ENCODE measurements around the gene PAK5. TPM values are rescaled to one million over a fixed set of nuclear protein-coding genes. Genes with fewer than 3 reads are reported as not detected.
"Not testable (repeated sequence)": the region's sequence is repeated elsewhere in the genome, so short reads cannot be mapped to it uniquely, and the experiment has no call there.

PAK5 gene
- total and polyA plus RNA-seq, 5 experiments from 2014 or later: not detected

DNA sequence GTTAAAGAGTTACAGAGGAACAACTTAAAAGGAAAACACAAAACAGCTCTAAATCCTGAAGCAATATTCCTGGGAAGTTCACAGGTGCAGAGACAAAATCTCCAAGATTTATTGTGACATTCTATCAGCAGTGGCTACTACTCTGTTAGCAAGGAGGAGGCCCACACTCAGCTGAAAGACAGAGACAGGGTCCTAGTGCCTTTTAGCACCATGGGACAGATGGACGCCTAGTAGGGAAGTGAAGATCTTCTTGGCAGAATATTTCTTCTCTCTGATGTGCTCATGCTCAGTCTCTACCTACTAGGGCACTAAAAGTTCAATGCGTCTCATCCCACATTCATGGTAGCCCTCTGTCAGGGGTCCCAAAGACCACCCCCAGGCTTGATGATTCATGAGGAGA is 191.1 kb downstream of the PAK5 start:
- no peaks in the 10 kb centered on the region for H3K36me3 Mint-ChIP-seq
- H3K4me3 Mint-ChIP-seq: no peak overlapping the region
- H3K27me3 Mint-ChIP-seq: peaks cover 0 to 1% (median 0%) of the 10 kb centered on the region in 5 donors
- peaks cover 0 to 5% (median 0%) of the 10 kb centered on the region in 9 donors for H3K9me3 Mint-ChIP-seq
- no peak overlapping the region for H3K27ac Mint-ChIP-seq
- H3K4me1 Mint-ChIP-seq: no peaks in the 10 kb centered on the region
- ATAC-seq (no peak), DNase-seq (no peak)
- POLR2A ChIA-PET: no interaction called here

- H3K36me3 Mint-ChIP-seq: no peaks in the 10 kb centered on the region
- H3K27ac Mint-ChIP-seq: no peak overlapping the region
- no peak overlapping the region for H3K4me3 Mint-ChIP-seq
- H3K9me3 Mint-ChIP-seq: peaks cover 0 to 3% (median 0%) of the 10 kb centered on the region in 9 donors
- no peaks in the 10 kb centered on the region for H3K4me1 Mint-ChIP-seq
- ATAC-seq (no peak), DNase-seq (no peak)
- POLR2A ChIA-PET: no interaction called here
- H3K27me3 Mint-ChIP-seq: peaks cover 0 to 1% (median 0%) of the 10 kb centered on the region in 5 donors
These were observed 192.5 kb downstream of the PAK5 start for GRCh38 chr20:9646375-9646774.

DNA sequence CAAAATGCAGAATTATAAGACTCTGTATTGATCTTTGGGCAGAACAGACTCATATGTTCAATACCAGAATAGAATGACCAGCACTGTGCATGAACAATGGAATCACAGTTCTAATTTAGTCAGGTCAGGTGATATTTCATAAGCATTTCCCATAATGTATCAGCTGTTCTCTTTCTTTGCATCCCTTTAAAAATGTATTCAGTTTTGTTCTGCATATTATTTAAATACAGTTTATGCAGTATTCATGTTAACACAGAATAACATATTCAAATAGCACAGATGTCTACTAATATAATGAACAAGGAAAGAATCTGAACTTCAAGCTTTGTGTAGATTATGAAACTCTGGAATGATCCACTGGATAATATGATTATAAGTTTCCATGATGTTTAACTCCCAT is 196.0 kb downstream of the PAK5 start:
- Mint-ChIP-seq H3K27me3 (peaks cover 0 to 1% (median 0%) of the 10 kb centered on the region in 5 donors), H3K27ac (no peak overlapping the region), H3K4me3 (no peak overlapping the region), H3K9me3 (peaks cover 0 to 5% (median 0%) of the 10 kb centered on the region in 9 donors), H3K36me3 (no peaks in the 10 kb centered on the region), H3K4me1 (no peaks in the 10 kb centered on the region)
- ATAC-seq (no peak), DNase-seq (no peak)
- POLR2A ChIA-PET: no interaction called here

DNA sequence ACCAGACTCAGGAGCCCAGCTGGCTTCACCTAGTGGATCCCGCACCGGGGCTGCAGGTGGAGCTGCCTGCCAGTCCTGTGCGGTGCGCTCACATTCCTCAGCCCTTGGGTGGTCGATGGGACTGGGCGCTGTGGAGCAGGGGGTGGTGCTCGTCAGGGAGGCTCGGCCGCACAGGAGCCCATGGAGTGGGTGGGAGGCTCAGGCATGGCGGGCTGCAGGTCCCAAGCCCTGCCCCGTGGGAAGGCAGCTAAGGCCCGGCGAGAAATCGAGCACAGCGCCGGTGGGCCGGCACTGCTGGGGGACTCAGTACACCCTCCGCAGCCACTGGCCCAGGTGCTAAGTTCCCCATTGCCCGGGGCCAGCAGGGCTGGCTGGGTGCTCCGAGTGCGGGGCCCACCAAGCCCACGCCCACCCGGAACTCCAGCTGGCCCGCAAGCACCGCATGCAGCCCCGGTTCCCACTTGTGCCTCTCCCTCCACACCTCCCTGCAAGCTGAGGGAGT is 197.3 kb downstream of the PAK5 start:
- not testable (repeated sequence) for H3K9me3 Mint-ChIP-seq

GRCh38 chr20:9637889-9638288 is 201.0 kb downstream of the PAK5 start:
- POLR2A ChIA-PET: no interaction called here
- DNase-seq (no peak), ATAC-seq (no peak)
- H3K9me3 Mint-ChIP-seq: peaks cover 0 to 3% (median 0%) of the 10 kb centered on the region in 9 donors
- peaks cover 0 to 3% (median 0%) of the 10 kb centered on the region in 5 donors for H3K27me3 Mint-ChIP-seq
- no peak overlapping the region for H3K4me3 Mint-ChIP-seq
- no peak overlapping the region for H3K27ac Mint-ChIP-seq
- H3K36me3 Mint-ChIP-seq: no peaks in the 10 kb centered on the region
- no peaks in the 10 kb centered on the region for H3K4me1 Mint-ChIP-seq

More for the DNA sequence above, 197.3 kb downstream of the PAK5 start:
- H3K4me3 Mint-ChIP-seq, POLR2A ChIA-PET, H3K4me1 Mint-ChIP-seq, DNase-seq, ATAC-seq, H3K27me3 Mint-ChIP-seq, H3K36me3 Mint-ChIP-seq, H3K27ac Mint-ChIP-seq: not testable (repeated sequence)

DNA sequence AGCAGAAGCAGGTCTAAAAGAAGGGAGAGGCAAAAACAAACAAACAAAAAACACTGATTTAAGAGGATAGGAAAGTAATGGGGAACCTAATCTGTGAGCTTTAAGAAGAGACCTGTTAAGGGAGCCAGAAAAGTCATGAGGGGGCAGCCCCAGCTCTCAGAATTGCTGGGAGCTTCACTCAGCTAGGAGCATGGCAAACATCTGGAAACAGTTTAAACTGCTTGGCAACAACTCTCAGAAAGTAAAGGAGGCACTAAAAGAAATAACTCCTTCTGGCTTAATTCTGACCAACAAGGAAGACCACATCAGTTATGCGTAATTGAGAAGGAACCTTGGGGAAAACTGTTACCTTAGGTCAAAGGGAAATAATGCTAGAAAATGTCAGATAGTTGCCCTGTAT is 203.1 kb downstream of the PAK5 start:
- peaks cover 0 to 3% (median 0%) of the 10 kb centered on the region in 9 donors for H3K9me3 Mint-ChIP-seq
- DNase-seq: no peak
- H3K4me3 Mint-ChIP-seq: no peak overlapping the region
- POLR2A ChIA-PET: no interaction called here
- H3K4me1 Mint-ChIP-seq: no peaks in the 10 kb centered on the region
- ATAC-seq: no peak
- H3K27ac Mint-ChIP-seq: no peak overlapping the region
- H3K36me3 Mint-ChIP-seq: no peaks in the 10 kb centered on the region
- H3K27me3 Mint-ChIP-seq: peaks cover 0 to 3% (median 0%) of the 10 kb centered on the region in 5 donors

GRCh38 chr20:9634327-9634726 is 204.5 kb downstream of the PAK5 start:
- no peaks in the 10 kb centered on the region for H3K36me3 Mint-ChIP-seq
- H3K4me3 Mint-ChIP-seq: no peak overlapping the region
- no peak for ATAC-seq
- DNase-seq: no peak
- peaks cover 0 to 7% (median 0%) of the 10 kb centered on the region in 9 donors for H3K9me3 Mint-ChIP-seq
- POLR2A ChIA-PET: no interaction called here
- no peaks in the 10 kb centered on the region for H3K4me1 Mint-ChIP-seq
- H3K27me3 Mint-ChIP-seq: peaks cover 0 to 8% (median 0%) of the 10 kb centered on the region in 5 donors
- no peak overlapping the region for H3K27ac Mint-ChIP-seq

DNA sequence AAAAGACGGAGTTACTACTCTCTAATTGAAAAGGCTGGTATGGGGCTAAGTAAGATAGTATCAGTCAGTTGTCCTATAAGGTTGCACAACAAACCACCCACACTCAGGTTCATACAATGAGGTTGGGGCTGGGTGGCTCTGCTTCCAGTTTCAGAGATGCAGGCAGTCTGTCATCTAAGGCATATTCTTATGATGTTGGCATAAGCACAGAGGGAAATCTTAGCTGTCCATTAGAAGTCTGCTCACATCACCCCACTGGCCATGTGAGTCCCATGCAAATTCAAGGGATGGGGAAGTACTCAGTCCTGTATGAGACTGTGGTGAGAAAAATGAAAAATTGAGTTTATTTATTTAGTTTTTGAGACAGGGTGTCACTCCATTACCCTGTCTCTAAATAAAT is 205.9 kb downstream of the PAK5 start:
- Mint-ChIP-seq H3K4me1 (no peaks in the 10 kb centered on the region), H3K9me3 (peaks cover 0 to 7% (median 0%) of the 10 kb centered on the region in 9 donors), H3K4me3 (no peak overlapping the region), H3K27me3 (peaks cover 0 to 8% (median 0%) of the 10 kb centered on the region in 5 donors), H3K36me3 (no peaks in the 10 kb centered on the region), H3K27ac (no peak overlapping the region)
- POLR2A ChIA-PET: no interaction called here
- ATAC-seq (no peak), DNase-seq (no peak)

- Mint-ChIP-seq H3K27ac (no peak overlapping the region), H3K4me1 (no peaks in the 10 kb centered on the region), H3K27me3 (peaks cover 0 to 8% (median 0%) of the 10 kb centered on the region in 5 donors), H3K9me3 (peaks cover 0 to 7% (median 0%) of the 10 kb centered on the region in 9 donors), H3K4me3 (no peak overlapping the region), H3K36me3 (no peaks in the 10 kb centered on the region)
- POLR2A ChIA-PET: no interaction called here
- no peak for DNase-seq
- no peak for ATAC-seq
These were observed 206.6 kb downstream of the PAK5 start for GRCh38 chr20:9632265-9632664.

DNA sequence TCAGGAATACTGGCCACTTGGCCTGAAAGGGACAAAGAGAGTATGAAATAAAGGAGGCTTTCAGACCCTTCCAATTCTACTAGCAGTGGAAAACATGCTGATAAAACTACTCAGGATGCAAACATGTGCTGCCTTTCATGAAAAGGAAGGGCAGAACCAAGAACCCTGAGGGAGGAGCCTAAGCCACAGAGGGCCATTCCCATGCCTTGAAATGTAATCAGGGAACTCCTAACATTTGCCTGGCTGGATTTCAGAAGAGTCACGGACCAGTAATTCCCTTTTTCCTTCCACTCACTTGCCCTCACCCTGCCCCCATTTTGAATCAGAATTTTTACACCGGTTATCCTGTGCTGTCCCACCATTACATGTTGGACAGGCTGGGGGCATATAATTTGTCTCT is 208.3 kb downstream of the PAK5 start:
- peaks cover 0 to 8% (median 0%) of the 10 kb centered on the region in 5 donors for H3K27me3 Mint-ChIP-seq
- H3K4me3 Mint-ChIP-seq: no peak overlapping the region
- no peaks in the 10 kb centered on the region for H3K36me3 Mint-ChIP-seq
- H3K27ac Mint-ChIP-seq: no peak overlapping the region
- DNase-seq (no peak), ATAC-seq (no peak)
- POLR2A ChIA-PET: no interaction called here
- no peaks in the 10 kb centered on the region for H3K4me1 Mint-ChIP-seq
- peaks cover 0 to 7% (median 0%) of the 10 kb centered on the region in 9 donors for H3K9me3 Mint-ChIP-seq

- DNase-seq: no peak
- ATAC-seq: no peak
- Mint-ChIP-seq H3K4me1 (no peaks in the 10 kb centered on the region), H3K27me3 (peaks cover 0 to 13% (median 0%) of the 10 kb centered on the region in 5 donors), H3K9me3 (peaks cover 0 to 7% (median 0%) of the 10 kb centered on the region in 9 donors), H3K36me3 (no peaks in the 10 kb centered on the region), H3K27ac (no peak overlapping the region), H3K4me3 (no peak overlapping the region)
- POLR2A ChIA-PET: no interaction called here
These were observed 209.0 kb downstream of the PAK5 start for GRCh38 chr20:9629831-9630230.

GRCh38 chr20:9628589-9628988 is 210.3 kb downstream of the PAK5 start:
- H3K9me3 Mint-ChIP-seq: peaks cover 0 to 7% (median 0%) of the 10 kb centered on the region in 9 donors
- POLR2A ChIA-PET: no interaction called here
- ATAC-seq: no peak
- no peaks in the 10 kb centered on the region for H3K36me3 Mint-ChIP-seq
- H3K4me3 Mint-ChIP-seq: no peak overlapping the region
- peaks cover 0 to 13% (median 0%) of the 10 kb centered on the region in 5 donors for H3K27me3 Mint-ChIP-seq
- no peaks in the 10 kb centered on the region for H3K4me1 Mint-ChIP-seq
- H3K27ac Mint-ChIP-seq: no peak overlapping the region
- no peak for DNase-seq

DNA sequence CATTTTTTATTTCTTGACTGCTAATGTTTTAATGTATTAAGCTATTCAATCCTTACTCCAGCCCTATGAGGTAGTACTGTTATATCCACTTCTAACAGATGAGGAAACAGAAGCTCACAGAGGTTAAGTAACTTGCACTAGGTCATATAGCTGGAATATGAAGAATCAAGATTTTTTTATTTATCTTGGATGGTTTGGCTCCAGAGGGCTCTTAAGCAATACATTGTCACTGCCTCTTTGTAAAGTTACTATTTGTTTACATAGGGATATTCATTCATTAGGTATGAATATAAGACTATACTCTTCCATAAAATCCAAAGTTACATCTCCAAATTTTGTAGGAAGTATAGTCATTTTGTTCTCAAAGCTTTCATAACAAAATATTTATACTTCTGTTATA is 210.7 kb downstream of the PAK5 start:
- DNase-seq (no peak), ATAC-seq (no peak)
- Mint-ChIP-seq H3K9me3 (peaks cover 0 to 8% (median 0%) of the 10 kb centered on the region in 9 donors), H3K4me3 (no peak overlapping the region), H3K36me3 (no peaks in the 10 kb centered on the region), H3K4me1 (no peaks in the 10 kb centered on the region), H3K27ac (no peak overlapping the region), H3K27me3 (peaks cover 0 to 13% (median 0%) of the 10 kb centered on the region in 5 donors)
- POLR2A ChIA-PET: no interaction called here

DNA sequence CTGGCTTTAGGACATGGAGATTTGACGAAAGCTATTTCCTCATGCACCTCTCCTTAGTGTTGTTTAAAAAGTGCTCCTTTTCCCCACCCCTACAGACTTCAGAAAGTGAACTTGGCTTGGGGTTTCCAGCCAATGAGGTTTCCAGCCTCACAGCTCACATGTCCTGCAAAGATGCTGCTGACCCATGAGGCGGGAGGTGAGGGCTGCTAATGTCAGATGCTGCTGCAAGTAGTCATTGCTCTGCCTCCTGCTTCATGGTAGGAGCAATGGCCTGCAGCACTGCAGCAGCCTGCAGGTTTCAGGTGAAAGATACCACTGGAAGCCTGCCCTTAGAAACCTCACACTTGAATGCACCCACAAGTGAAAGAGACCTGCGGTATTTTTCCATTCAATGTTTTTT is 211.7 kb downstream of the PAK5 start:
- Mint-ChIP-seq H3K36me3 (no peaks in the 10 kb centered on the region), H3K9me3 (peaks cover 0 to 11% (median 0%) of the 10 kb centered on the region in 9 donors), H3K4me1 (no peaks in the 10 kb centered on the region), H3K27ac (no peak overlapping the region), H3K27me3 (peaks cover 0 to 13% (median 0%) of the 10 kb centered on the region in 5 donors), H3K4me3 (no peak overlapping the region)
- DNase-seq (no peak), ATAC-seq (no peak)
- POLR2A ChIA-PET: no interaction called here

Measured in naive thymus-derived CD8-positive, alpha-beta T cell (primary cell).